Measurements from ENCODE around the gene RALY. TPM values are rescaled to one million over a fixed set of nuclear protein-coding genes. Genes with fewer than 3 reads are reported as not detected.

Gene RALY
- total RNA-seq, 2 donors from 2014 or later = 37.9 to 49.3 TPM

DNA sequence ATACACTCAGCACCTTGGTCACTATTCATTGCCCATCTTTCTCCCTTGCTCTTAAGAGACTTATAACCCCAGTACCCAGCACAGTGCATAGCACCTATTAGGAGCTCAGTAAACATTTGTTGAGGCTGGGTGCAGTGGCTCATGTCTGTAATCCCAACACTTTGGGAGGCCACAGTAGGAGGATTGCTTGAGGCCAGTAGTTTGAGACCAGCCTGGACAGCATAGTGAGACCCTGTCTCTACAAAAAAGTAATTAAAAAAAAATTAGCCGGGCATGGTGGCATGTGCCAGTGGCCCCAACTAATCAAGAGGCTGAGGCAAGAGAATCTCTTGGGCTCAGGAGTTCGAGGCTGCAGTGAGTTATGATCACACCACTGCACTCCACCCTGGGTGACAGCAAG lies 126.5 kb downstream of the RALY start:
- ATAC-seq = no peak

DNA sequence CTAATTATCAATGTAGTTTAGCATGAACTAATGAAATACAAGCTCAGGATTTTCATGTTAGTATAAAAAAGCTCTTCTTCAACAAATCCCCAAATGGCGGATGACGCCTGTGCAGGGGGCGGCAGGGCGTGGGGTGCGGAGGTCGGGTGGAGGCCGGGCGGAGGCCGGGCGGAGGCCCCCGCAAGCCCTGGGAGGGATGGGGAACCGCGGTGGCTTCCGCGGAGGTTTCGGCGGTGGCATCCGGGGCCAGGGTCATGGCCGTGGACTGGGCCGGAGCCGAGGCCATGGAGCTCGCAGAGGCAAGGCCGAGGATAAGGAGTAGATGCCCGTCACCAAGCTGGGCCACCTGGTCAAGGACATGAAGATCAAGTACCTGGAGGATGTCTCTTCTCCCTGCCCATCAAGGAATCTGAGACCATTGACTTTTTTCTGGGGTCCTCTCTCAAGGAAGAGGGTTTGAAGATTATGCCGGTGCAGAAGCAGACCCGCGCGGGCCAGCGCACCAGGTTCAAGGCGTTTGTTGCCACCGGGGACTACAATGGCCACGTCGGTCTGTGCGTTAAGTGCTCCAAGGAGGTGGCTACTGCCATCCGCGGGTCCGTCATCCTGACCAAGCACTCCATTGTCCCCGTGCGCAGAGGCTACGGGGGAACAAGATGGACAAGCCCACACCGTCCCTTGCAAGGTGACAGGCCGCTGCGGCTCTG lies 128.7 kb downstream of the RALY start:
- H3K27ac ChIP-seq = no peak overlapping the region
- intact Hi-C loops (cut with DNase I) = no loop called here
- no peak overlapping the region for H3K4me3 ChIP-seq
- ATAC-seq (no peak), DNase-seq (no peak)
- H3K9me3 ChIP-seq = no peaks in the 10 kb centered on the region
- H3K27me3 ChIP-seq = no peaks in the 10 kb centered on the region
- H3K36me3 ChIP-seq (replicated peaks in 1 of 2; ENCODE audit: insufficient read depth in 1 of 2, low read depth in 2 of 2) = no peaks in the 10 kb centered on the region
- TF ChIP-seq POLR2A (IDR thresholded peaks at IDR 0.05) = no peak
- TF ChIP-seq, protein P1, sequence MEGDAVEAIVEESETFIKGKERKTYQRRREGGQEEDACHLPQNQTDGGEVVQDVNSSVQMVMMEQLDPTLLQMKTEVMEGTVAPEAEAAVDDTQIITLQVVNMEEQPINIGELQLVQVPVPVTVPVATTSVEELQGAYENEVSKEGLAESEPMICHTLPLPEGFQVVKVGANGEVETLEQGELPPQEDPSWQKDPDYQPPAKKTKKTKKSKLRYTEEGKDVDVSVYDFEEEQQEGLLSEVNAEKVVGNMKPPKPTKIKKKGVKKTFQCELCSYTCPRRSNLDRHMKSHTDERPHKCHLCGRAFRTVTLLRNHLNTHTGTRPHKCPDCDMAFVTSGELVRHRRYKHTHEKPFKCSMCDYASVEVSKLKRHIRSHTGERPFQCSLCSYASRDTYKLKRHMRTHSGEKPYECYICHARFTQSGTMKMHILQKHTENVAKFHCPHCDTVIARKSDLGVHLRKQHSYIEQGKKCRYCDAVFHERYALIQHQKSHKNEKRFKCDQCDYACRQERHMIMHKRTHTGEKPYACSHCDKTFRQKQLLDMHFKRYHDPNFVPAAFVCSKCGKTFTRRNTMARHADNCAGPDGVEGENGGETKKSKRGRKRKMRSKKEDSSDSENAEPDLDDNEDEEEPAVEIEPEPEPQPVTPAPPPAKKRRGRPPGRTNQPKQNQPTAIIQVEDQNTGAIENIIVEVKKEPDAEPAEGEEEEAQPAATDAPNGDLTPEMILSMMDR (IDR thresholded peaks at IDR 0.05) = no peak
- 85% methylated on average over 29 to 43 of the region's 43 CpGs for WGBS, 2 donors
- no peaks in the 10 kb centered on the region for H3K4me1 ChIP-seq

More for the DNA sequence above, 126.5 kb downstream of the RALY start:
- no peak for TF ChIP-seq POLR2A (IDR thresholded peaks at IDR 0.05)
- TF ChIP-seq, protein P1 (IDR thresholded peaks at IDR 0.05) = no peak
- DNase-seq = no peak
- H3K27ac ChIP-seq = no peak overlapping the region
- intact Hi-C loops (cut with DNase I) = no loop called here
- no peak overlapping the region for H3K4me3 ChIP-seq
- H3K27me3 ChIP-seq = no peaks in the 10 kb centered on the region
- H3K9me3 ChIP-seq = no peaks in the 10 kb centered on the region
- H3K36me3 ChIP-seq (replicated peaks in 1 of 2; ENCODE audit: insufficient read depth in 1 of 2, low read depth in 2 of 2) = no peaks in the 10 kb centered on the region
- H3K4me1 ChIP-seq = no peaks in the 10 kb centered on the region
- WGBS, 2 donors = 71 to 86% methylated on average over 2 of the region's 2 CpGs

DNA sequence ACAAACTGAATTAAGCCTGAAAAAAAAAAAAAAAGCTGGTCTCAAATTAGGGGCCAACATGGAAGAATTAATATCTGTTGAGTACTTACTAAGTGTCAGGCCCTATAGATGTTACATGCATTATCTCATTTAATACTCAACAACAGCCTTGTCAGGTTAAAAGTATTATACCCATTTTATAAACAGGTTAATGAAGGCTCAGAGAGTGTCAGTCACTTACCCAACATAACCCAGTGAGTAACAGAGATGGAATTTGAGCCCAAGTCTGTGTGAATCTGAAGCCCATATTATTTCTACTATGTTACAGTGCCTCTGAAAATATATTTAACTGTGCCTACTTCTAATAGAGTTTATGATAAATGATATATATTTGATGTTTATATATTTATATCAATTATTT lies 129.6 kb downstream of the RALY start:
- Histone ChIP-seq H3K27me3 (no peaks in the 10 kb centered on the region), H3K9me3 (no peaks in the 10 kb centered on the region), H3K4me1 (no peaks in the 10 kb centered on the region), H3K27ac (no peak overlapping the region), H3K36me3 (replicated peaks in 1 of 2; ENCODE audit: insufficient read depth in 1 of 2, low read depth in 2 of 2) (no peaks in the 10 kb centered on the region), H3K4me3 (no peak overlapping the region)
- ATAC-seq (no peak), DNase-seq (no peak)
- TF ChIP-seq, protein P1 (IDR thresholded peaks at IDR 0.05) = no peak
- TF ChIP-seq POLR2A (IDR thresholded peaks at IDR 0.05) = no peak
- intact Hi-C loops (cut with DNase I) = no loop called here

DNA sequence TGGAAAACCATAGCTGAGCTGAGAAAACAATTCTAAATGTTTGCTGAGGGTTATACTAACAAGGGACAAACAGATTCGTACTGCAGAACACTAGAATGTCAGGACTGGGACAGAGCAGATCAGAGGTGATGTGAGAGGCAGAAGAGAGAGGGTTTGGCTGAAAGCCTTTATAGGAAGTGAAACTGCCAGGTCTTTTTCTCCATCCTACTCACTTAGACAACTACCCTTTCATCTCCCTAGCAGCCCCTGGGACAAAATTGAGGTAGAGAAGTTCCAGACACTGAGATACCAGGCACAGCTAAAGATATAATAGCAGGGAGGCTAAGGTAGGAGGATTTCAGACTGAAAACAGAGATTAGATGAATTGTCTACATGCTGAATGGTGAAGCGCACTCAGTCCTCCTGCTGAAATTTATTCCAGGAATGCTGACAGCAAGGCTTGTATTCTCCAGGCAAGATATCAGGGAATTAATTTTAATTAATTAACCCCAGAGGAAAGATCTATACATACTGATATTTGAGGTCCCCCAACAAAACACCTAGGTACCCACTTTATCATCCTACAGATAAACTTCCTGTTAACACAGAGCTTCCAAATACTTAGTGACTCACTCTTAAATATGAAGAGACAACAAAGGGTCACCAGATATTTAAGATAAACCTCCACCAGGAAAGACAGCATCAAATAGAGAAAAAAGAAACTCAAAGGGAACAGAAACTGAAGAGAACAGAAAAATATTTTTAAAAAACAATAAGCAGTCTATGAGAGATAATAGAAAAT lies 130.9 kb downstream of the RALY start:
- WGBS, 2 donors = 61 to 64% methylated on average over 2 of the region's 2 CpGs
- ATAC-seq = no peak
- no peak overlapping the region for H3K27ac ChIP-seq
- no peaks in the 10 kb centered on the region for H3K27me3 ChIP-seq
- no peaks in the 10 kb centered on the region for H3K4me1 ChIP-seq
- no peak for DNase-seq
- H3K4me3 ChIP-seq = no peak overlapping the region
- no peaks in the 10 kb centered on the region for H3K36me3 ChIP-seq (replicated peaks in 1 of 2; ENCODE audit: insufficient read depth in 1 of 2, low read depth in 2 of 2)
- intact Hi-C loops (cut with DNase I) = no loop called here
- H3K9me3 ChIP-seq = no peaks in the 10 kb centered on the region
- no peak for TF ChIP-seq POLR2A (IDR thresholded peaks at IDR 0.05)
- TF ChIP-seq, protein P1 (IDR thresholded peaks at IDR 0.05) = no peak

Data from body of pancreas (tissue), 4 donors.